Heart right ventricle (tissue), 16 donors: ENCODE data around the gene SUMF1. TPM values are rescaled to one million over a fixed set of nuclear protein-coding genes. Genes with fewer than 3 reads are reported as not detected.

Source experiments
- ATAC-seq, 8 donors: fragments of 200-7000 bp; cut with Tn5 transposase; one replicate each; pipeline ENCODE4 v1.9.1; 2020; ENCODE audit warnings: mild to moderate bottlenecking in 8 of 8, moderate library complexity in 8 of 8, moderate number of reproducible peaks in 1 of 8
- DNase-seq, 2 donors: peaks; one replicate each; pipeline ENCODE4 v3.0.0-alpha.2; 2020
- H3K27ac ChIP-seq, 10 donors: fragments of 200-600 bp; sonication (generic) in 2 of 10; one replicate each; pipeline versions ENCODE4 v1.5.0 to v1.8.0; 2020 to 2022; ENCODE audit warnings: mild to moderate bottlenecking in 3 of 10
- H3K27me3 ChIP-seq, 7 donors: fragments of 200-600 bp; one replicate each; pipeline ENCODE4 v1.8.0; 2021 to 2022; ENCODE audit warnings: mild to moderate bottlenecking in 2 of 7
- H3K36me3 ChIP-seq, 9 donors: fragments of 200-600 bp; sonication (generic) in 1 of 9; one replicate each; pipeline versions ENCODE4 v1.5.0 to v1.8.0; 2020 to 2022; ENCODE audit warnings: mild to moderate bottlenecking in 2 of 9
- H3K4me1 ChIP-seq, 9 donors: fragments of 200-600 bp; sonication (generic) in 1 of 9; one replicate each; pipeline versions ENCODE4 v1.5.0 to v1.8.0; 2020 to 2022; ENCODE audit warnings: mild to moderate bottlenecking in 4 of 9
- H3K4me3 ChIP-seq, 10 donors: fragments of 200-600 bp; sonication (generic) in 2 of 10; one replicate each; pipeline versions ENCODE4 v1.5.0 to v1.8.0; 2020 to 2022; ENCODE audit warnings: mild to moderate bottlenecking in 7 of 10, moderate library complexity in 2 of 10
- H3K9me3 ChIP-seq, 11 donors: fragments of 200-600 bp in 10 of 11; sonication (generic) in 2 of 11; one replicate each; pipeline versions ENCODE4 v1.5.0 to v1.8.0; 2013 to 2022; ENCODE audit warnings: mild to moderate bottlenecking in 2 of 11, control low read depth in 1 of 11, moderate library complexity in 1 of 11
- CTCF ChIP-seq, 9 donors: fragments of 200-600 bp; sonication (generic) in 2 of 9; IDR thresholded peaks; one replicate each; pipeline versions ENCODE4 v1.5.0 to v1.8.0; 2021 to 2022; ENCODE audit warnings: antibody characterized with exemption in 9 of 9, mild to moderate bottlenecking in 5 of 9, moderate library complexity in 1 of 9
- WGBS, 2 donors: extraction: QIAGEN DNeasy Blood & Tissue Kit; methylation state at CpG; one replicate each; pipeline ENCODE4 v1.1.7; 2013; ENCODE audit warnings: inconsistent platforms in 1 of 2; 5-methylcytosine and 5-hydroxymethylcytosine counted together
- intact Hi-C, 10 donors: fragments of 100-400 bp; cut with DNase I; formaldehyde crosslinking; loops; one replicate each; pipeline versions ENCODE4 v1.11.1 to v1.14.2; 2022
- polyA plus RNA-seq, 2 donors: library from polyadenylated mRNA; stranded (reverse); fragments of 200-250 nt; gene quantifications; one replicate each; pipeline ENCODE4 v1.2.3, GENCODE V29; 2013
- total RNA-seq, 10 donors: library from RNA; stranded (reverse); fragmentation: NEBNext Ultra II Directional in 3 of 10; extraction: Animal tissue kit (Norgen Biotek cat#: 25700) in 3 of 10; gene quantifications; one replicate each; pipeline versions ENCODE4 v1.2.1 to v1.2.4, GENCODE V29; 2021 to 2023
- donor health status: Arrhythmogenic right ventricular cardiomyopathy.
- donor health status: ischemic (EF 13 %, LVEDD 7.1; RV severe dilation, severe dysfunction).
- donor health status: healthy with polysubstance abuse.
- donor health status: DM: no; HTN: yes; CAD: no.
- donor health status: DM: no; HTN: no; CAD: no.
- donor health status: ischemic (EF 25% LVEDD 6.9; RV normal size, moderate dysfunction).
- donor health status: ischemic (EF 25% LVEDD 5.7; RV mildly dilated, moderate dysfunction).
- donor health status: healthy.
- donor health status: DM: yes; HTN: yes; CAD: no.
- donor health status: Ischemic cardiomyopathy.
- donor health status: ischemic (EF 35%, LVEDD 5.7; RV mildly dilated, moderate dysfunction).
- donor health status: nonischemic (EF 11% LVEDD 7.7; RV severe dilation, severe dysfunction).
- donor health status: DM: yes; HTN: yes; CAD: no.
- donor health status: PGD.
- donor health status: ischemic (EF 29% LVEDD 5.4; RV normal size, mild dysfunction).
- donor health status: nonischemic (EF 23%, LVEDD 6.1; RV moderate dilation, normal function).

SUMF1 gene
- total and polyA plus RNA-seq, 12 donors, result 3.7 to 15.1 (median 8.9) TPM

- WGBS, 2 donors, result 75 to 80% methylated on average over 1 of the region's 1 CpG
- Histone ChIP-seq H3K4me1 (peaks cover 0 to 34% (median 0%) of the 10 kb centered on the region in 9 donors), H3K27ac (no peak overlapping the region), H3K4me3 (no peak overlapping the region), H3K27me3 (no peaks in the 10 kb centered on the region), H3K36me3 (peaks cover 0 to 16% (median 5%) of the 10 kb centered on the region in 9 donors), H3K9me3 (peaks cover 0 to 6% (median 0%) of the 10 kb centered on the region in 11 donors)
- no peak for TF ChIP-seq CTCF (IDR thresholded peaks at IDR 0.05)
- intact Hi-C loops, result no loop called here
- ATAC-seq (no peak), DNase-seq (no peak)
Measured at GRCh38 chr3:4321732-4322131, 145.3 kb downstream of the SUMF1 start.

GRCh38 chr3:4320096-4320911 is 146.8 kb downstream of the SUMF1 start:
- H3K4me1 ChIP-seq, result peaks cover 0 to 34% (median 0%) of the 10 kb centered on the region in 9 donors
- no peak for DNase-seq
- H3K27ac ChIP-seq, result peak overlapping the region in 1 of 10 donors; percentile 0
- H3K9me3 ChIP-seq, result peaks cover 0 to 7% (median 0%) of the 10 kb centered on the region in 11 donors
- no peak for ATAC-seq
- TF ChIP-seq CTCF (IDR thresholded peaks at IDR 0.05), result no peak
- H3K27me3 ChIP-seq, result no peaks in the 10 kb centered on the region
- no peak overlapping the region for H3K4me3 ChIP-seq
- peaks cover 0 to 31% (median 12%) of the 10 kb centered on the region in 9 donors for H3K36me3 ChIP-seq
- intact Hi-C loops, result no loop called here

- TF ChIP-seq CTCF (IDR thresholded peaks at IDR 0.05), result peak in 4 of 9 donors; percentile 6 to 28 (median 14)
- intact Hi-C loops, result no loop called here
- Histone ChIP-seq H3K36me3 (peaks cover 0 to 57% (median 20%) of the 10 kb centered on the region in 9 donors), H3K4me1 (peaks cover 0 to 25% (median 15%) of the 10 kb centered on the region in 9 donors), H3K4me3 (no peak overlapping the region), H3K27ac (no peak overlapping the region), H3K27me3 (no peaks in the 10 kb centered on the region), H3K9me3 (peaks cover 0 to 7% (median 0%) of the 10 kb centered on the region in 11 donors)
- DNase-seq (no peak), ATAC-seq (no peak)
- 87 to 91% methylated on average over 4 of the region's 4 CpGs for whole genome bisulfite sequencing, 2 donors
Measured at GRCh38 chr3:4314688-4315087, 152.4 kb downstream of the SUMF1 start.

- H3K36me3 ChIP-seq, result peaks cover 0 to 57% (median 20%) of the 10 kb centered on the region in 9 donors
- peaks cover 0 to 7% (median 0%) of the 10 kb centered on the region in 11 donors for H3K9me3 ChIP-seq
- no peak for ATAC-seq
- H3K27ac ChIP-seq, result no peak overlapping the region
- H3K27me3 ChIP-seq, result no peaks in the 10 kb centered on the region
- TF ChIP-seq CTCF (IDR thresholded peaks at IDR 0.05), result no peak
- peaks cover 0 to 30% (median 15%) of the 10 kb centered on the region in 9 donors for H3K4me1 ChIP-seq
- 90 to 96% methylated on average over 4 of the region's 4 CpGs for WGBS, 2 donors
- H3K4me3 ChIP-seq, result no peak overlapping the region
- no peak for DNase-seq
- intact Hi-C loops, result no loop called here
Measured at GRCh38 chr3:4313606-4314293, 153.3 kb downstream of the SUMF1 start.
